ENCODE measurements around the gene WIPF3.

GRCh38 chr7:29894256-29894655, 87.9 kb downstream of the WIPF3 start:
- TF ChIP-seq GATA2 (IDR thresholded peaks at IDR 0.05; ENCODE audit: low read depth, low read length) = peak; percentile 68
- TF ChIP-seq GATA3 (IDR thresholded peaks at IDR 0.05; ENCODE audit: low read depth, low read length) = no peak
